Neural cell (in vitro differentiated cells): ENCODE results near the gene PDE7B.

Experiments
- EP300 ChIP-seq: fragments of 450-650 bp; conservative IDR thresholded peaks from 2 replicates; pipeline ENCODE4 v1.6.1; 2014; ENCODE audit warnings: antibody characterized with exemption, mild to moderate bottlenecking, moderate library complexity; ENCODE audit not compliant: poor library complexity, severe bottlenecking
- EZH2 ChIP-seq: fragments of 200-600, 300-800 bp; shearing (Covaris generic), sonication (generic); IDR thresholded peaks from 2 replicates; pipeline ENCODE4 v1.6.1; 2014; ENCODE audit warnings: antibody characterized with exemption, low read length, borderline replicate concordance, mild to moderate bottlenecking; ENCODE audit not compliant: insufficient read depth, poor library complexity, severe bottlenecking
- MXI1 ChIP-seq: fragments of 450-650 bp; conservative IDR thresholded peaks from 2 replicates; pipeline ENCODE4 v1.6.1; 2014; ENCODE audit warnings: antibody characterized with exemption, mild to moderate bottlenecking; ENCODE audit not compliant: poor library complexity, severe bottlenecking
- POLR2AphosphoS5 ChIP-seq: IDR thresholded peaks from 2 replicates; pipeline ENCODE4 v1.6.1; 2012
- RAD21 ChIP-seq: fragments of 450-650 bp; conservative IDR thresholded peaks from 2 replicates; pipeline ENCODE4 v1.6.1; 2014; ENCODE audit warnings: antibody characterized with exemption, mild to moderate bottlenecking, moderate library complexity
- TAF1 ChIP-seq: IDR thresholded peaks from 2 replicates; pipeline ENCODE4 v1.6.1; 2012; ENCODE audit warnings: low read depth
- TF ChIP-seq, protein P1 (sequence below): fragments of 450-650 bp; IDR thresholded peaks from 2 replicates; pipeline ENCODE4 v1.5.1; 2014; ENCODE audit warnings: antibody characterized with exemption, mild to moderate bottlenecking, moderate library complexity; ENCODE audit not compliant: poor library complexity, severe bottlenecking
- TF ChIP-seq, protein P2 (sequence below): IDR thresholded peaks from 2 replicates; pipeline ENCODE4 v1.6.1; 2012; ENCODE audit warnings: borderline replicate concordance

GRCh38 chr6:135983718-135984343 is 132.3 kb downstream of the PDE7B start:
- no peak for TF ChIP-seq EP300
- TF ChIP-seq, protein P1, sequence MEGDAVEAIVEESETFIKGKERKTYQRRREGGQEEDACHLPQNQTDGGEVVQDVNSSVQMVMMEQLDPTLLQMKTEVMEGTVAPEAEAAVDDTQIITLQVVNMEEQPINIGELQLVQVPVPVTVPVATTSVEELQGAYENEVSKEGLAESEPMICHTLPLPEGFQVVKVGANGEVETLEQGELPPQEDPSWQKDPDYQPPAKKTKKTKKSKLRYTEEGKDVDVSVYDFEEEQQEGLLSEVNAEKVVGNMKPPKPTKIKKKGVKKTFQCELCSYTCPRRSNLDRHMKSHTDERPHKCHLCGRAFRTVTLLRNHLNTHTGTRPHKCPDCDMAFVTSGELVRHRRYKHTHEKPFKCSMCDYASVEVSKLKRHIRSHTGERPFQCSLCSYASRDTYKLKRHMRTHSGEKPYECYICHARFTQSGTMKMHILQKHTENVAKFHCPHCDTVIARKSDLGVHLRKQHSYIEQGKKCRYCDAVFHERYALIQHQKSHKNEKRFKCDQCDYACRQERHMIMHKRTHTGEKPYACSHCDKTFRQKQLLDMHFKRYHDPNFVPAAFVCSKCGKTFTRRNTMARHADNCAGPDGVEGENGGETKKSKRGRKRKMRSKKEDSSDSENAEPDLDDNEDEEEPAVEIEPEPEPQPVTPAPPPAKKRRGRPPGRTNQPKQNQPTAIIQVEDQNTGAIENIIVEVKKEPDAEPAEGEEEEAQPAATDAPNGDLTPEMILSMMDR: no peak
- TF ChIP-seq EZH2: no peak
- no peak for TF ChIP-seq POLR2AphosphoS5
- no peak for TF ChIP-seq RAD21
- TF ChIP-seq TAF1: no peak
- TF ChIP-seq, protein P2, sequence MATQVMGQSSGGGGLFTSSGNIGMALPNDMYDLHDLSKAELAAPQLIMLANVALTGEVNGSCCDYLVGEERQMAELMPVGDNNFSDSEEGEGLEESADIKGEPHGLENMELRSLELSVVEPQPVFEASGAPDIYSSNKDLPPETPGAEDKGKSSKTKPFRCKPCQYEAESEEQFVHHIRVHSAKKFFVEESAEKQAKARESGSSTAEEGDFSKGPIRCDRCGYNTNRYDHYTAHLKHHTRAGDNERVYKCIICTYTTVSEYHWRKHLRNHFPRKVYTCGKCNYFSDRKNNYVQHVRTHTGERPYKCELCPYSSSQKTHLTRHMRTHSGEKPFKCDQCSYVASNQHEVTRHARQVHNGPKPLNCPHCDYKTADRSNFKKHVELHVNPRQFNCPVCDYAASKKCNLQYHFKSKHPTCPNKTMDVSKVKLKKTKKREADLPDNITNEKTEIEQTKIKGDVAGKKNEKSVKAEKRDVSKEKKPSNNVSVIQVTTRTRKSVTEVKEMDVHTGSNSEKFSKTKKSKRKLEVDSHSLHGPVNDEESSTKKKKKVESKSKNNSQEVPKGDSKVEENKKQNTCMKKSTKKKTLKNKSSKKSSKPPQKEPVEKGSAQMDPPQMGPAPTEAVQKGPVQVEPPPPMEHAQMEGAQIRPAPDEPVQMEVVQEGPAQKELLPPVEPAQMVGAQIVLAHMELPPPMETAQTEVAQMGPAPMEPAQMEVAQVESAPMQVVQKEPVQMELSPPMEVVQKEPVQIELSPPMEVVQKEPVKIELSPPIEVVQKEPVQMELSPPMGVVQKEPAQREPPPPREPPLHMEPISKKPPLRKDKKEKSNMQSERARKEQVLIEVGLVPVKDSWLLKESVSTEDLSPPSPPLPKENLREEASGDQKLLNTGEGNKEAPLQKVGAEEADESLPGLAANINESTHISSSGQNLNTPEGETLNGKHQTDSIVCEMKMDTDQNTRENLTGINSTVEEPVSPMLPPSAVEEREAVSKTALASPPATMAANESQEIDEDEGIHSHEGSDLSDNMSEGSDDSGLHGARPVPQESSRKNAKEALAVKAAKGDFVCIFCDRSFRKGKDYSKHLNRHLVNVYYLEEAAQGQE: no peak
- TF ChIP-seq MXI1: no peak
